Measurements from ENCODE around the gene CDK6. TPM values are rescaled to one million over a fixed set of nuclear protein-coding genes. Genes with fewer than 3 reads are reported as not detected.
A peak's percentile ranks its signal among the peaks of the same experiment; 100 is the strongest.

Gene CDK6
- total and polyA plus RNA-seq, 10 of the 15 experiments (the other 5 are each of a cell fraction or from before 2014, with no cell fraction given): 8.0 to 118 (median 45.8) TPM

DNA sequence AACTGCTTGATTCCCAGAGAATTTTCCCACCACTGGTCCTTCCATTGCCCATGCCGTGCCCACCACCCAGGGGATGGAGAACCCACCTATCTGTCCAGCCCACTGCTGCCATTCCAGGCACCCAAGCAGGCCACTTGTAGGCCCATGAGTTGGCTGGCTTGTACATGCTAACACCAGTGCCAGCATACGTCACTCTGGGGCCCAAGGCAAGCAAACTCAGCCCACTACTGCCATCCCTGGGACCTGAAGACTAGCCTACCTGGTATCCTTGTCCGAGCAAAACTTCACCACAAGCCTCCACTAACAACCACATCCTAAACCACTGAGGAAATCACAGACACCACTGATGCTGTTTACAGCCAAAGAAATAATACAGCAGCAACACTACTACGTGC, 44.7 kb upstream of the CDK6 start:
- in situ Hi-C loops (cut with MboI): no loop called here
- SMC1A ChIA-PET (ENCODE audit: uncharacterized antibody, unreplicated experiment): interaction anchor here (1.2 kb wide), 1 partner anchor 270 kb away, joined by 4 read pairs; no protein-coding TSS in a partner anchor
- CTCF ChIA-PET: interaction anchor here (0.9 to 1.0 kb wide), 3 partner anchors 12 to 261 kb away, joined by 3 read pairs; no protein-coding TSS in a partner anchor
- intact Hi-C loops (cut with micrococcal nuclease; ENCODE audit: unreplicated experiment): loop anchor here (5.0 kb wide), 1 partner anchor 259 kb away; no protein-coding TSS in a partner anchor
- TF ChIP-seq RUNX3 (IDR thresholded peaks at IDR 0.05; ENCODE audit: low read length) (peak; percentile 36; the same call in 1 of the 2 replicates), FOXM1 (IDR thresholded peaks at IDR 0.05; ENCODE audit: low read depth, low read length) (no peak)
- RAD21 ChIA-PET (ENCODE audit: unreplicated experiment): no interaction called here
- no peaks in the 10 kb centered on the region for H3K36me3 ChIP-seq (ENCODE audit: control insufficient read depth in 2 of 2, insufficient read depth in 2 of 2, low read length in 1 of 2)
- H2AFZ ChIP-seq (ENCODE audit: control insufficient read depth, low read depth, low read length): no peak overlapping the region
- WGBS (ENCODE audit: insufficient coverage, insufficient replicate concordance, low lambda C conversion rate, missing lambda C conversion rate): 46% methylated on average over 4 of the region's 4 CpGs
- H3K4me3 ChIP-seq: no peak overlapping the region
- no peaks in the 10 kb centered on the region for H3K4me1 ChIP-seq (ENCODE audit: control insufficient read depth, insufficient read depth, low read length)
- no peak overlapping the region for H3K9ac ChIP-seq (ENCODE audit: control insufficient read depth, insufficient read depth, low read length)
- no peak overlapping the region for H3K27ac ChIP-seq (ENCODE audit: control insufficient read depth, insufficient read depth)
- BruUV-seq (replicated peaks): no TSS peak
- H3K4me2 ChIP-seq (ENCODE audit: control insufficient read depth, insufficient read depth): no peak overlapping the region
- H3K79me2 ChIP-seq (ENCODE audit: control insufficient read depth, insufficient read depth, low read length): no peaks in the 10 kb centered on the region
- FAIRE-seq (no peak), DNase-seq (ENCODE audit: low read depth, low spot score) (no peak), ATAC-seq (no peak)
- no peaks in the 10 kb centered on the region for H3K27me3 ChIP-seq (replicated peaks in 1 of 2; ENCODE audit: control insufficient read depth in 2 of 2, insufficient read depth in 2 of 2, low read length in 1 of 2)
- H4K20me1 ChIP-seq (ENCODE audit: control insufficient read depth, insufficient read depth): no peaks in the 10 kb centered on the region
- POLR2A ChIA-PET: no interaction called here
- H3K9me3 ChIP-seq (replicated peaks; ENCODE audit: control insufficient read depth, insufficient read depth, low read length): no peaks in the 10 kb centered on the region; the same call in 1 of the 3 replicates

DNA sequence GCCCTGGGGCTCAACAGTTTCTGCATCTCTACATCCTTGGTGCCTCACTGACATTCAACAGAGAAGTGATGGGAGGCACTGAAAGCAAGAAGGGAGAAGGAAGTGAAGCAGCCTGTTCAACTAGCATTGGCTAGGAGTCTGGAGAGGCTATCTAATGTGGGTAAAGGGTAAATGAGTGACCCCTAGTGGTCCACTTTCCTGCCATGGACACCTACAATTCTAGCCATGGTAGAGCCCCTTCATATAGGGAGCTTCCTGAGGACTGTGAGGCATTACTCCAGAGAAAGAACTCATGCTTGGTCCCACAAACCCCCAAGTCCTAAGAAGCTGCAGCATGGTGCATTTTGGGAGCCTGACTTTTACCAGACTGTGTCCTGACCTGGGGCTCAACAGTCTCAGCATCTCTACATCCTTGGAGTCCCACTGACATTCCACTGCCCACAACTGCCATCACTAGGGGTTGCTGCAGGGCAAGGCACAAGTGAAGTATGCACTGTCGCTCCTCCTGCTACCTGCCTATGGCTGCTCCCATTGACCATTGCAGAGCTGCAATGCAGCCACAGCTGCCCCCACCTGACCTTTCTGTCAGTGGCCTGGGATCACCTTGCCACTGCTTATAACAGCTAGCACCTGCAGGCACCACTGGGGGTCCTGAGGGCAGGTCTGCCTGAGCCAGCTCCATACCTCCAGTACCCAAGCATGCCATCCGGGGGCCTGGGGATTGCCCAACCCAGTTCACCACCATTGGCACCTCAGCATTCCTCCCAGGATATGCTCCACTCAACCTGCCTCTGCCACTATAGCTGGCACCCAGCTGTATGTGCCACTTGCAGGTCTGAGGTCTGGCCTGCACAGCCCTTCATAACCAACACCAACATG, 44.1 kb upstream of the CDK6 start:
- no peak for DNase-seq (ENCODE audit: low read depth, low spot score)

More for the DNA sequence above, 44.1 kb upstream of the CDK6 start:
- Histone ChIP-seq H3K9ac (ENCODE audit: control insufficient read depth, insufficient read depth, low read length) (no peak overlapping the region), H3K9me3 (replicated peaks; ENCODE audit: control insufficient read depth, insufficient read depth, low read length) (no peaks in the 10 kb centered on the region; the same call in 1 of the 3 replicates), H3K4me3 (no peak overlapping the region), H3K27ac (ENCODE audit: control insufficient read depth, insufficient read depth) (no peak overlapping the region), H3K79me2 (ENCODE audit: control insufficient read depth, insufficient read depth, low read length) (no peaks in the 10 kb centered on the region), H4K20me1 (ENCODE audit: control insufficient read depth, insufficient read depth) (no peaks in the 10 kb centered on the region), H3K4me1 (ENCODE audit: control insufficient read depth, insufficient read depth, low read length) (no peaks in the 10 kb centered on the region), H3K27me3 (replicated peaks in 1 of 2; ENCODE audit: control insufficient read depth in 2 of 2, insufficient read depth in 2 of 2, low read length in 1 of 2) (no peaks in the 10 kb centered on the region), H3K4me2 (ENCODE audit: control insufficient read depth, insufficient read depth) (no peak overlapping the region), H2AFZ (ENCODE audit: control insufficient read depth, low read depth, low read length) (no peak overlapping the region), H3K36me3 (ENCODE audit: control insufficient read depth in 2 of 2, insufficient read depth in 2 of 2, low read length in 1 of 2) (no peaks in the 10 kb centered on the region)
- ATAC-seq (peak; percentile 83), FAIRE-seq (no peak)
- BruUV-seq (replicated peaks): no TSS peak
- 78% methylated on average over 2 of the region's 2 CpGs for WGBS (ENCODE audit: insufficient coverage, insufficient replicate concordance, low lambda C conversion rate, missing lambda C conversion rate)
- POLR2A ChIA-PET: no interaction called here
- CTCF ChIA-PET: interaction anchor here (1.0 kb wide), 3 partner anchors 174 to 260 kb away, joined by 3 read pairs; no protein-coding TSS in a partner anchor
- SMC1A ChIA-PET (ENCODE audit: uncharacterized antibody, unreplicated experiment): interaction anchor here (0.7 to 1.2 kb wide), 2 partner anchors 260 to 269 kb away, joined by 3 to 4 read pairs; no protein-coding TSS in a partner anchor
- intact Hi-C loops (cut with micrococcal nuclease; ENCODE audit: unreplicated experiment): loop anchor here (1.0 to 5.0 kb wide), 3 partner anchors 46 to 258 kb away; no protein-coding TSS in a partner anchor
- in situ Hi-C loops (cut with MboI): no loop called here
- TF ChIP-seq ZNF207 (IDR thresholded peaks at IDR 0.05; ENCODE audit: borderline replicate concordance) (no peak), SMC3 (IDR thresholded peaks at IDR 0.05; ENCODE audit: borderline replicate concordance, low read length) (peak; percentile 15; the same call in 1 of the 2 replicates), ASH2L (IDR thresholded peaks at IDR 0.05; ENCODE audit: borderline replicate concordance, low read depth) (no peak), RAD21 (IDR thresholded peaks at IDR 0.05; ENCODE audit: insufficient read depth, low read depth, low read length) (peak; percentile 56)
- TF ChIP-seq, protein P1, sequence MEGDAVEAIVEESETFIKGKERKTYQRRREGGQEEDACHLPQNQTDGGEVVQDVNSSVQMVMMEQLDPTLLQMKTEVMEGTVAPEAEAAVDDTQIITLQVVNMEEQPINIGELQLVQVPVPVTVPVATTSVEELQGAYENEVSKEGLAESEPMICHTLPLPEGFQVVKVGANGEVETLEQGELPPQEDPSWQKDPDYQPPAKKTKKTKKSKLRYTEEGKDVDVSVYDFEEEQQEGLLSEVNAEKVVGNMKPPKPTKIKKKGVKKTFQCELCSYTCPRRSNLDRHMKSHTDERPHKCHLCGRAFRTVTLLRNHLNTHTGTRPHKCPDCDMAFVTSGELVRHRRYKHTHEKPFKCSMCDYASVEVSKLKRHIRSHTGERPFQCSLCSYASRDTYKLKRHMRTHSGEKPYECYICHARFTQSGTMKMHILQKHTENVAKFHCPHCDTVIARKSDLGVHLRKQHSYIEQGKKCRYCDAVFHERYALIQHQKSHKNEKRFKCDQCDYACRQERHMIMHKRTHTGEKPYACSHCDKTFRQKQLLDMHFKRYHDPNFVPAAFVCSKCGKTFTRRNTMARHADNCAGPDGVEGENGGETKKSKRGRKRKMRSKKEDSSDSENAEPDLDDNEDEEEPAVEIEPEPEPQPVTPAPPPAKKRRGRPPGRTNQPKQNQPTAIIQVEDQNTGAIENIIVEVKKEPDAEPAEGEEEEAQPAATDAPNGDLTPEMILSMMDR (IDR thresholded peaks at IDR 0.05 in 2 of 3, conservative IDR thresholded peaks at IDR 0.05 in 1 of 3; ENCODE audit: control insufficient read depth in 2 of 3, extremely low read depth in 1 of 3, insufficient read depth in 1 of 3, low read depth in 3 of 3, low read length in 3 of 3): peak in 2 of 3 experiments; percentile 20 to 31; a peak in 3 of 6 replicates
- RAD21 ChIA-PET (ENCODE audit: unreplicated experiment): interaction anchor here (0.8 kb wide), 1 partner anchor 259 kb away, joined by 3 read pairs; no protein-coding TSS in a partner anchor

Measured in GM12878 (cell line).